GM12878 (cell line): ENCODE data around the gene NPR1. TPM values are rescaled to one million over a fixed set of nuclear protein-coding genes. Genes with fewer than 3 reads are reported as not detected.

Experiments used
- ATAC-seq: fragments of 200-7000 bp; cut with Tn5 transposase; 3 replicates; pipeline ENCODE4 v1.9.1; 2020; ENCODE audit warnings: mild to moderate bottlenecking, moderate library complexity
- BruUV-seq: library from RNA; stranded (reverse); fragments of 400-500 nt; replicated peaks from 2 replicates; lab custom pipeline; 2021; lab: Mats Ljungman, UMichigan
- CTCF ChIA-PET: fragments of 300-600 bp; sonication (Branson Sonifier 250); formaldehyde crosslinking; extraction: SDS; loops from one replicate; lab custom pipeline; 2021; ENCODE audit warnings: inconsistent platforms; lab: Yijun Ruan, JAX
- POLR2A ChIA-PET: fragments of 350-600 bp; formaldehyde crosslinking; extraction: SDS; loops from one replicate; lab custom pipeline; 2021; ENCODE audit warnings: inconsistent platforms; lab: Charles Lee
- RAD21 ChIA-PET: fragments of 300-600 bp; sonication (Branson Sonifier 250); formaldehyde crosslinking; loops from one replicate; lab custom pipeline; 2023; ENCODE audit warnings: antibody characterized with exemption; ENCODE audit not compliant: unreplicated experiment; lab: Charles Lee
- SMC1A ChIA-PET: fragments of 300-600 bp; sonication (Branson Sonifier 250); formaldehyde crosslinking; loops from one replicate; lab custom pipeline; 2023; ENCODE audit not compliant: unreplicated experiment, uncharacterized antibody; lab: Charles Lee
- DNase-seq: peaks from one replicate; pipeline ENCODE4 v3.0.0-alpha.2; 2011; ENCODE audit warnings: low read depth, low spot score
- FAIRE-seq: peaks from 3 replicates; lab custom pipeline; 2011; peaks lifted over from hg19 to GRCh38; lab: Jason Lieb, UNC
- H2AFZ ChIP-seq: 2 replicates; pipeline ENCODE4 v1.6.0; 2011; ENCODE audit warnings: low read depth, low read length, control low read depth; ENCODE audit not compliant: control insufficient read depth
- H3K27ac ChIP-seq: 2 replicates; pipeline ENCODE4 v1.5.1; 2011; ENCODE audit warnings: control low read depth; ENCODE audit not compliant: control insufficient read depth, insufficient read depth
- H3K27me3 ChIP-seq, 2 experiments: replicated peaks in 1 of 2; 2 replicates each; pipeline versions ENCODE4 v1.6.0 to v1.6.1; 2011; ENCODE audit warnings: low read length in 1 of 2; ENCODE audit not compliant: control insufficient read depth in 2 of 2, insufficient read depth in 2 of 2
- H3K36me3 ChIP-seq, 2 experiments: 2 replicates each; pipeline ENCODE4 v1.5.1; 2011; ENCODE audit warnings: low read length in 1 of 2; ENCODE audit not compliant: control insufficient read depth in 2 of 2, insufficient read depth in 2 of 2
- H3K4me1 ChIP-seq: 2 replicates; pipeline ENCODE4 v1.6.1; 2011; ENCODE audit warnings: mild to moderate bottlenecking, low read length, moderate library complexity, mixed read lengths; ENCODE audit not compliant: control insufficient read depth, insufficient read depth
- H3K4me2 ChIP-seq: 2 replicates; pipeline ENCODE4 v1.6.0; 2011; ENCODE audit warnings: control low read depth; ENCODE audit not compliant: control insufficient read depth, insufficient read depth
- H3K4me3 ChIP-seq: fragments of 200-600 bp; sonication (generic); 2 replicates; pipeline ENCODE4 v1.5.1; 2016
- H3K79me2 ChIP-seq: 2 replicates; pipeline ENCODE4 v1.6.0; 2011; ENCODE audit warnings: low read length; ENCODE audit not compliant: control insufficient read depth, insufficient read depth
- H3K9ac ChIP-seq: 2 replicates; pipeline ENCODE4 v1.8.0; 2011; ENCODE audit warnings: low read length, control low read depth, mixed read lengths; ENCODE audit not compliant: control insufficient read depth, insufficient read depth
- H3K9me3 ChIP-seq: replicated peaks from 3 replicates; pipeline ENCODE4 v1.5.1; 2011; ENCODE audit warnings: mild to moderate bottlenecking, low read length; ENCODE audit not compliant: control insufficient read depth, insufficient read depth
- H4K20me1 ChIP-seq: 2 replicates; pipeline ENCODE4 v1.6.0; 2011; ENCODE audit not compliant: control insufficient read depth, insufficient read depth
- ATF3 ChIP-seq: IDR thresholded peaks from 2 replicates; pipeline ENCODE4 v1.6.1; 2011; ENCODE audit warnings: low read depth, mild to moderate bottlenecking, low read length, moderate library complexity, borderline replicate concordance; ENCODE audit errors: extremely low read depth
- CEBPZ ChIP-seq: fragments of 150-350 bp; IDR thresholded peaks from 2 replicates; pipeline ENCODE4 v1.6.1; 2016; ENCODE audit warnings: low read depth, low read length
- EP300 ChIP-seq, 2 experiments: fragments of 150-350 bp in 1 of 2; IDR thresholded peaks; 2 replicates each; pipeline ENCODE4 v1.6.1; 2011 to 2012; ENCODE audit warnings: low read depth in 2 of 2, low read length in 2 of 2, borderline replicate concordance in 1 of 2, improper control_type of control experiment in 1 of 2, inconsistent platforms in 1 of 2; ENCODE audit not compliant: control insufficient read depth in 1 of 2
- FOXM1 ChIP-seq: IDR thresholded peaks from 2 replicates; pipeline ENCODE4 v1.6.1; 2012; ENCODE audit warnings: low read depth, mild to moderate bottlenecking, inconsistent platforms, low read length, moderate library complexity
- HCFC1 ChIP-seq: fragments of 150-350 bp; IDR thresholded peaks from 2 replicates; pipeline ENCODE4 v1.6.1; 2014; ENCODE audit warnings: low read length
- IRF4 ChIP-seq: IDR thresholded peaks from 2 replicates; pipeline ENCODE4 v1.6.1; 2011; ENCODE audit warnings: low read depth, low read length
- KDM1A ChIP-seq: fragments of 200-600 bp; sonication (generic); IDR thresholded peaks from 2 replicates; pipeline ENCODE4 v1.6.1; 2016; ENCODE audit warnings: borderline replicate concordance
- RELB ChIP-seq: fragments of 450-650 bp; IDR thresholded peaks from 2 replicates; pipeline ENCODE4 v1.6.1; 2017; ENCODE audit warnings: low read depth, mild to moderate bottlenecking, moderate library complexity
- SMARCA5 ChIP-seq: fragments of 450-650 bp; IDR thresholded peaks from 2 replicates; pipeline ENCODE4 v1.6.1; 2017; ENCODE audit warnings: mild to moderate bottlenecking
- TCF3 ChIP-seq: IDR thresholded peaks from 2 replicates; pipeline ENCODE4 v1.6.1; 2012; ENCODE audit warnings: low read depth, mild to moderate bottlenecking, low read length, borderline replicate concordance; ENCODE audit not compliant: insufficient read depth
- WGBS: methylation state at CpG from one replicate; pipeline ENCODE4 v1.1.6; 2016; ENCODE audit warnings: low lambda C conversion rate; ENCODE audit not compliant: insufficient replicate concordance, insufficient coverage; ENCODE audit errors: missing lambda C conversion rate; 5-methylcytosine and 5-hydroxymethylcytosine counted together
- in situ Hi-C: fragments of 300-500 bp; cut with MboI; formaldehyde crosslinking; loops from 9 replicates; pipeline ENCODE4 v1.14.3; 2018; ENCODE audit warnings: mixed read lengths
- intact Hi-C: fragments of 100-400 bp; cut with micrococcal nuclease; formaldehyde crosslinking; loops from one replicate; pipeline ENCODE4 v1.14.2; 2022; ENCODE audit not compliant: unreplicated experiment
- polyA plus RNA-seq, 11 experiments: library from polyadenylated mRNA; depleted of rRNA in 4 of 11; unstranded in 6 of 11; stranded (reverse) in 5 of 11; fragments of >200 nt; fragmentation: Nextera tagmentation in 4 of 11; fragmentation: Illumina TruSeq in 1 of 11; extraction: Ambion mirVana in 4 of 11; extraction: Trizol in 1 of 11; gene quantifications; 1 replicate in 1 of 11; 2 replicates in 10 of 11; pipeline versions ENCODE4 v1.2.1 to v1.2.3, GENCODE V29; 2011 to 2016; ENCODE audit warnings: inconsistent platforms in 2 of 11, missing spikeins in 2 of 11, low read depth in 1 of 11
- total RNA-seq, 4 experiments: library from RNA; depleted of rRNA in 3 of 4; stranded (reverse); fragments of >200 nt in 3 of 4; fragmentation: Illumina TruSeq in 1 of 4; extraction: Trizol in 1 of 4; gene quantifications; 2 replicates each; pipeline versions ENCODE4 v1.2.1 to v1.2.3, GENCODE V29; 2013 to 2021

Gene NPR1
- total and polyA plus RNA-seq, 10 of the 15 experiments (the other 5 are each of a cell fraction or from before 2014, with no cell fraction given) = 0.09 to 2.1 (median 0.28) TPM; not detected in 1

- TF ChIP-seq HCFC1 = no peak
- TF ChIP-seq IRF4 = no peak
- no peak for TF ChIP-seq ATF3
- TF ChIP-seq EP300 (IDR thresholded peaks at IDR 0.05; ENCODE audit: borderline replicate concordance in 1 of 2, control insufficient read depth in 1 of 2, low read depth in 2 of 2, low read length in 2 of 2) = no peak
These were observed 42.6 kb upstream of the NPR1 start (continued) for GRCh38 chr1:153635872-153636271.

- in situ Hi-C loops (no loop called here), intact Hi-C loops (no loop called here)
- 96% methylated on average over 9 of the region's 9 CpGs for WGBS
- no peak overlapping the region for H2AFZ ChIP-seq
- H3K4me3 ChIP-seq = peak overlapping the region; percentile 89
- no peaks in the 10 kb centered on the region for H3K27me3 ChIP-seq
- ChIA-PET POLR2A (interaction anchor here (0.5 kb wide), 1 partner anchor 218 kb away, joined by 3 read pairs; no protein-coding TSS in a partner anchor), RAD21 (interaction anchor here (2.4 kb wide), 1 partner anchor 64 kb away, joined by 7 read pairs; no protein-coding TSS in a partner anchor), SMC1A (interaction anchor here (1.1 to 1.8 kb wide), 3 partner anchors 17 to 64 kb away, joined by 3 to 5 read pairs (median 4); no protein-coding TSS in a partner anchor), CTCF (interaction anchor here (1.6 kb wide), 1 partner anchor 64 kb away, joined by 5 read pairs; no protein-coding TSS in a partner anchor)
- peaks cover 33% of the 10 kb centered on the region for H3K79me2 ChIP-seq
- H4K20me1 ChIP-seq = no peaks in the 10 kb centered on the region
- ATAC-seq (no peak), DNase-seq (no peak), FAIRE-seq (no peak)
- no peak for TF ChIP-seq CEBPZ
- TF ChIP-seq RELB = no peak
- TF ChIP-seq KDM1A = no peak
- TF ChIP-seq FOXM1 = no peak
- TF ChIP-seq SMARCA5 = no peak
- TF ChIP-seq TCF3 = no peak
- BruUV-seq = no TSS peak
- H3K4me1 ChIP-seq = peaks cover 6% of the 10 kb centered on the region
- no peak overlapping the region for H3K9ac ChIP-seq
- H3K4me2 ChIP-seq = peak overlapping the region; percentile 46
- no peak overlapping the region for H3K27ac ChIP-seq
- H3K36me3 ChIP-seq = peaks cover 4 to 32% of the 10 kb centered on the region in 2 experiments
- no peaks in the 10 kb centered on the region for H3K9me3 ChIP-seq
These were observed 42.2 kb upstream of the NPR1 start for GRCh38 chr1:153636312-153636711.
